Subcutaneous abdominal adipose tissue (tissue), 5 donors: ENCODE measurements around the gene ALOX5.
A peak's percentile ranks its signal among the peaks of the same experiment; 100 is the strongest.
"Not testable (repeated sequence)": the region's sequence is repeated elsewhere in the genome, so short reads cannot be mapped to it uniquely, and the experiment has no call there.

ENCODE experiments used
- H3K27ac ChIP-seq: one replicate; pipeline ENCODE4 v1.7.0; 2013; ENCODE audit warnings: low read depth, mild to moderate bottlenecking, inconsistent platforms, low read length, moderate library complexity
- H3K27me3 ChIP-seq, 5 donors: one replicate each; pipeline ENCODE4 v1.7.0; 2013; ENCODE audit warnings: low read length in 5 of 5, inconsistent platforms in 1 of 5; ENCODE audit not compliant: control insufficient read depth in 5 of 5, insufficient read depth in 4 of 5
- H3K36me3 ChIP-seq, 5 donors: one replicate each; pipeline ENCODE4 v1.7.0; 2013; ENCODE audit warnings: low read length in 5 of 5; ENCODE audit not compliant: control insufficient read depth in 5 of 5, insufficient read depth in 5 of 5
- H3K4me1 ChIP-seq, 5 donors: one replicate each; pipeline ENCODE4 v1.7.0; 2013; ENCODE audit warnings: low read length in 5 of 5, mild to moderate bottlenecking in 3 of 5, moderate library complexity in 1 of 5; ENCODE audit not compliant: control insufficient read depth in 5 of 5, insufficient read depth in 5 of 5
- H3K4me3 ChIP-seq, 5 donors: one replicate each; pipeline ENCODE4 v1.7.0; 2013; ENCODE audit warnings: low read length in 5 of 5, low read depth in 1 of 5
- H3K9ac ChIP-seq, 5 donors: one replicate each; pipeline ENCODE4 v1.7.0; 2013; ENCODE audit warnings: low read length in 5 of 5, mild to moderate bottlenecking in 4 of 5, moderate library complexity in 3 of 5
- H3K9me3 ChIP-seq, 5 donors: one replicate each; pipeline ENCODE4 v1.7.0; 2013; ENCODE audit warnings: low read length in 5 of 5; ENCODE audit not compliant: control insufficient read depth in 5 of 5
- donor health status: healthy.
- donor health status: healthy.
- donor health status: healthy.
- donor health status: healthy.
- donor health status: healthy.

Gene ALOX5

GRCh38 chr10:45403151-45403550 lies 29.1 kb downstream of the ALOX5 start:
- no peak overlapping the region for H3K27ac ChIP-seq
- H3K4me1 ChIP-seq = peaks cover 0 to 13% (median 0%) of the 10 kb centered on the region in 5 donors
- no peak overlapping the region for H3K4me3 ChIP-seq
- no peak overlapping the region for H3K9ac ChIP-seq
- H3K36me3 ChIP-seq = no peaks in the 10 kb centered on the region
- H3K27me3 ChIP-seq = no peaks in the 10 kb centered on the region
- H3K9me3 ChIP-seq = peaks cover 0 to 2% (median 0%) of the 10 kb centered on the region in 5 donors

- peaks cover 0 to 6% (median 0%) of the 10 kb centered on the region in 5 donors for H3K27me3 ChIP-seq
- H3K4me3 ChIP-seq = no peak overlapping the region
- no peak overlapping the region for H3K9ac ChIP-seq
- peaks cover 0 to 13% (median 0%) of the 10 kb centered on the region in 5 donors for H3K4me1 ChIP-seq
- H3K36me3 ChIP-seq = no peaks in the 10 kb centered on the region
- H3K27ac ChIP-seq = no peak overlapping the region
- no peaks in the 10 kb centered on the region for H3K9me3 ChIP-seq
Measured at GRCh38 chr10:45404087-45404769, 30.2 kb downstream of the ALOX5 start.

- no peak overlapping the region for H3K27ac ChIP-seq
- H3K9me3 ChIP-seq = no peaks in the 10 kb centered on the region
- H3K27me3 ChIP-seq = peaks cover 0 to 6% (median 0%) of the 10 kb centered on the region in 5 donors
- peaks cover 0 to 16% (median 0%) of the 10 kb centered on the region in 5 donors for H3K4me1 ChIP-seq
- H3K36me3 ChIP-seq = no peaks in the 10 kb centered on the region
- H3K4me3 ChIP-seq = no peak overlapping the region
- no peak overlapping the region for H3K9ac ChIP-seq
Measured at GRCh38 chr10:45404770-45405120, 30.7 kb downstream of the ALOX5 start.

- H3K9ac ChIP-seq = no peak overlapping the region
- H3K36me3 ChIP-seq = no peaks in the 10 kb centered on the region
- H3K4me3 ChIP-seq = no peak overlapping the region
- no peak overlapping the region for H3K27ac ChIP-seq
- no peaks in the 10 kb centered on the region for H3K9me3 ChIP-seq
- H3K27me3 ChIP-seq = peaks cover 0 to 6% (median 0%) of the 10 kb centered on the region in 5 donors
- peaks cover 0 to 17% (median 0%) of the 10 kb centered on the region in 5 donors for H3K4me1 ChIP-seq
Measured at GRCh38 chr10:45407542-45407941, 33.5 kb downstream of the ALOX5 start.

GRCh38 chr10:45408421-45409319 lies 34.7 kb downstream of the ALOX5 start:
- Histone ChIP-seq H3K9ac (no peak overlapping the region), H3K9me3 (no peaks in the 10 kb centered on the region), H3K4me1 (peaks cover 0 to 15% (median 0%) of the 10 kb centered on the region in 5 donors), H3K27ac (no peak overlapping the region), H3K36me3 (no peaks in the 10 kb centered on the region), H3K4me3 (no peak overlapping the region), H3K27me3 (peaks cover 0 to 6% (median 0%) of the 10 kb centered on the region in 5 donors)

GRCh38 chr10:45409347-45409746 lies 35.3 kb downstream of the ALOX5 start:
- Histone ChIP-seq H3K27ac (peak overlapping the region; percentile 8), H3K4me1 (peaks cover 0 to 13% (median 0%) of the 10 kb centered on the region in 5 donors)
- H3K27me3 ChIP-seq, H3K9ac ChIP-seq, H3K9me3 ChIP-seq, H3K36me3 ChIP-seq, H3K4me3 ChIP-seq: not testable (repeated sequence)

GRCh38 chr10:45409782-45410181 lies 35.8 kb downstream of the ALOX5 start:
- Histone ChIP-seq H3K27me3 (peaks cover 0 to 6% (median 0%) of the 10 kb centered on the region in 5 donors), H3K4me3 (no peak overlapping the region), H3K9ac (no peak overlapping the region), H3K4me1 (peaks cover 0 to 9% (median 0%) of the 10 kb centered on the region in 5 donors), H3K27ac (peak overlapping the region; percentile 8), H3K9me3 (no peaks in the 10 kb centered on the region), H3K36me3 (no peaks in the 10 kb centered on the region)

- H3K9me3 ChIP-seq = no peaks in the 10 kb centered on the region
- no peak overlapping the region for H3K4me3 ChIP-seq
- H3K9ac ChIP-seq = no peak overlapping the region
- peaks cover 0 to 4% (median 0%) of the 10 kb centered on the region in 5 donors for H3K4me1 ChIP-seq
- peaks cover 0 to 6% (median 0%) of the 10 kb centered on the region in 5 donors for H3K27me3 ChIP-seq
- no peak overlapping the region for H3K27ac ChIP-seq
- no peaks in the 10 kb centered on the region for H3K36me3 ChIP-seq
Measured at GRCh38 chr10:45410489-45410806, 36.4 kb downstream of the ALOX5 start.

- Histone ChIP-seq H3K4me1 (peaks cover 0 to 4% (median 0%) of the 10 kb centered on the region in 5 donors), H3K9me3 (no peaks in the 10 kb centered on the region), H3K27ac (no peak overlapping the region), H3K9ac (no peak overlapping the region), H3K36me3 (no peaks in the 10 kb centered on the region), H3K4me3 (no peak overlapping the region), H3K27me3 (peaks cover 0 to 6% (median 0%) of the 10 kb centered on the region in 5 donors)
Measured at GRCh38 chr10:45410807-45411606, 37.0 kb downstream of the ALOX5 start.
